ENCODE measurements around the gene PML.
"Not testable (repeated sequence)": the region's sequence is repeated elsewhere in the genome, so short reads cannot be mapped to it uniquely, and the experiment has no call there.

Gene PML

DNA sequence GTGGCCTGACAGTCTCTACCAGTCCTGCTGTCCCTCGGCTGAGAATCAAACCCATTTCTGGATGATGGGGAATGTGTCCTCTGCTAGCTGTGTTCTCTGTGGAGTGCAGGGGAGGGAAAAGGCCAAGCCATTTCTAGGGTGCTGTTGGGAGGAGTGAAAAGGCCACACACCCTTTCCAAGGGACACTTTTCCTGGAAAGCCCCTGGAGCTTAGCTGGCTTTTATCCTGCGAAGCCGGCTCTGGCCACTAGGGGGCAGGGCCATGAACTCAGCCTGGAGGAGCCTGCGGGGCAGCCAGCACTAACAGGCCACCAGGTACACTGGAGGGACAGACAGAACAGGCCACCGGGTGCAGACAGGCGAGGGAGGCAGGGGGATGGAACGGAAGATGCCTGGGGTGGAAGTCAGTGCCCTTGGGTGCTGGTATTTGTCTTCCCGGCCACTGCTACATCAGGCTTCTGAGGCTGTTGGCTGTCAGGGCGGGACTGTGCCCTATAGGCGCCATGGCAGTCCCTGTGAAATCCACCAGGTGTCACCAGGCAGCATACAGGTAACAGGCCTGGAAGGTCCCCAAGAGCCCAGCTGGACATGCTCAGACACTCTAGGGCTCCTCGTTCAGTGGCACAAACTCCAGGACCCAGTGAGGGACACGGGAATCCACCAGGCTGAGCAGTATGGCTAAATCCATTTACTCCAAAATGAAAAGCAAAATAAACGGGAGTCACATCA, 71.3 kb downstream of the PML start:
- FAIRE-seq, result peak; percentile 54
- not testable (repeated sequence) for DNase-seq (ENCODE audit: insufficient read length, low spot score)

- not testable (repeated sequence) for DNase-seq (ENCODE audit: insufficient read length, low spot score); FAIRE-seq
These were observed 77.1 kb downstream of the PML start for GRCh38 chr15:74071645-74072044.

GRCh38 chr15:74072132-74072531, 77.6 kb downstream of the PML start:
- not testable (repeated sequence) for FAIRE-seq; DNase-seq (ENCODE audit: insufficient read length, low spot score)

DNA sequence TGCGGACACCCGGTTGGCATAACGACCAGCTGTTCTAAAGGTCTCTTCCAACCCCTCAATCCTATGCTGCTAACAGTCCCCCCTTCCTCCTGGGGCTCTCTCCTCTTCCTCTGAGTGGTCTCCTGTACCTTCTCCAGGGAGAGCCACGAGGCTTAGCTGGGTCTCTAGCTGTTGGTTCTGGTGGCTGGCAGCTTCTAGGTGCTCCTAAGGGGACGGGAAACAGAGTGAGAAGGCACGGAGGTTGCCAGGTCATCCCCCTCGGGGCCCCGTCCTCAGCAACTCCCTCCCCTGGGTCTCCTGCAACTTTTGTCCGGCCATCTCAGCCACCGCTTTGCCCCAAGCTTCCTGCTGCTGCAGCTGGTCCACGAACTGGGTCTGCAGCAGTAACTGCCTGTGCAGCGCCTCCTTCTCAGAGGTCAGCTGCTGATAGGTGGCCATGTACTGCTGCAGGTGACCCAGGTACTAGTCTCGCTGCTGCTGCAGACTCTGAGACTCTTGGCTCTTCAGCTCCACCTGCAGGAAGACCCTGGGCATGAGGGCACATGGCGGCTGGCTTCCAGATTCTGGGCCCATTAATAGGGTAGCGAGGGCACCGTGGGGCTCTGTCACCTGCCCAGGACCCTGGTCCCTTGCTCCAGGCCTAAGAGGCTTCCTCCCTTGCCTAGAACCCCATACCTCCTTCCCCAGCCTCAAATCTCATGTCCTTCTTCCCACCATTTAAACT, 78.3 kb downstream of the PML start:
- not testable (repeated sequence) for FAIRE-seq; DNase-seq (ENCODE audit: insufficient read length, low spot score)

- not testable (repeated sequence) for DNase-seq (ENCODE audit: insufficient read length, low spot score)
These were observed 81.3 kb downstream of the PML start for GRCh38 chr15:74075781-74076180.

DNA sequence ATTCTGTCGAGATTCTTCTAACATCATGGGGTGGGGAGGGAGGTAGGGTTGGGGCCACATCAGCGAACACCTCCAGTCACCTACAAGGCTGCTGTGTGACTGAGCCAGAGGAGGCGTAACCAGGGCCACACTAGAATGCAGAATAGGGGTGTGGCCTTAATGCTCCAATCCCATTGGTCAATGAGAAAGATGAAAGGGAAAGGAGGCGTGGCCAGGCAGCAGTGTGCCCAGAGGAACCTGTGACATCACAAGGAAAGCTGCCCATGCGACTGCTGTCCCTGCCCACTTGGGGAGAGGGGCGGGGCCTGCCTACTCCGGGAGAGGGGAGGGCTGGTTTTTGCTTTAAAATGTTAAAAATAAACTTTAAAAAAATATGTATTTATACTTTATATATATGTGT, 87.9 kb downstream of the PML start, which contains the start of gene GOLGA6A:
GOLGA6A (minus strand) TSS at position 101 of the 400 bp plus-strand sequence; CDS start at position 60, 41 bp downstream.
- FAIRE-seq; DNase-seq (ENCODE audit: insufficient read length, low spot score): not testable (repeated sequence)

More at GRCh38 chr15:74075781-74076180, 81.3 kb downstream of the PML start:
- not testable (repeated sequence) for FAIRE-seq

DNA sequence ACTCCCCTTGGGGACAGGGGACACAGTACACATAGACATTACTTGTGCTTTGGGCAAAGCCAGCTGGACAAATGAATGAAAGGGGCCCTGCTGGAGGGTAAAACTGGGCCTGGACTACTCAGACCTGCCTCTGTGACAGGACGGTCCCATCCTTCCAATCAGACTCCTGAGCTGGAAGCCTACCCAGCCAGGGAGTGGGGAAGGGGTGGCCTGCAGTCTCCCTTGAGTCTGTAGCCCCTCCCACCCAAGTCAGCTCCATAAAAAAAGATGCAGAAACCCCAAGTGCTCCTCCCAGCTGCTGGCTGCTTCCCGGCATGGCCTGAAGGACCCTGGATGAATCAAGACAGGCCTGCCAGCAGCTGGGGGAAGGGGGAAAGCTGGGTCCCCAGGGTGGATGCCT, 100.1 kb downstream of the PML start:
- DNase-seq (ENCODE audit: insufficient read length, low spot score); FAIRE-seq: not testable (repeated sequence)

- not testable (repeated sequence) for FAIRE-seq; DNase-seq (ENCODE audit: insufficient read length, low spot score)
These were observed 101.1 kb downstream of the PML start for GRCh38 chr15:74095610-74096009.

- DNase-seq (ENCODE audit: insufficient read length, low spot score); FAIRE-seq: not testable (repeated sequence)
These were observed 102.4 kb downstream of the PML start for GRCh38 chr15:74096753-74097474.

Data from GM12891 (cell line).